HG02642 (cell line): ENCODE data around the gene GPC5.
"Not testable (repeated sequence)": the region's sequence is repeated elsewhere in the genome, so short reads cannot be mapped to it uniquely, and the experiment has no call there.

Experiments
- ATAC-seq: cut with Tn5 transposase; IDR thresholded peaks from one replicate; pipeline ENCODE4 v1.9.1; 2021; ENCODE audit warnings: mild to moderate bottlenecking; ENCODE audit not compliant: unreplicated experiment, poor library complexity

The GPC5 gene

DNA sequence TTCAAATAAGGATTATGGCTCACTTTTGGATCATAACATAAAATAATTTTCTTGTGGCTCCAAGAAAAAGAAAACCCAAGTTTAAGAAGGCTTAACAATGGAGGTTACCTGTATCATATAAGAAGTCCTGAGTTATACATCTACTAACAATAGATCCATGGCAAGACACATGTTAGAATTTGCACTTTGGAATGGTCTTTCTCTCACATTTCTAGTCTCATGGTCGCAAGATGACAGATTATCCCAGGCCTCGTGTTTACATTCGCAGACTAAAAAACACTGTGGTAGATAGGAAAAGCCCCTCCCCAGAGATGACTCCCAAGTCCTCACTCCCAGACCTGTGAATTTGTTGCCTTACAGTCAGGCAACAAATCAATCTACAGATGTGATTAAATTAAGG lies 1082.0 kb downstream of the GPC5 start:
- no peak for ATAC-seq

DNA sequence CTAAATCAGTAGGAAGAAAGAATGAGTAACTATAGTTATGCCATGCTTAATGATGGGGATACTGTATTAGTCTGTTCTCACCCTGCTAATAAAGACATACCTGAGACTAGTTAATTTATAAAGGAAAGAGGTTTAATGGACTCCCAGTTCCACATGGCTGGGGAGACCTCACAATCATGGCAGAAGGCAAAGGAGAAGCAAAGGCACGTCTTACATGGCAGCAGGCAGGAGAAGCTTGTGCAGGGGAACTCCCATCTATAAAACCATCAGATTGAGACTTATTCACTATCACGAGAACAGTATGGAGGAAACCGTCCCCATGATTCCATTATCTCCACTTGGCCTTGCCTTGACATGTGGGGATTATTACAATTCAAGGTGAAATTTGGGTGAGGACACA lies 1084.4 kb downstream of the GPC5 start:
- ATAC-seq = not testable (repeated sequence)

DNA sequence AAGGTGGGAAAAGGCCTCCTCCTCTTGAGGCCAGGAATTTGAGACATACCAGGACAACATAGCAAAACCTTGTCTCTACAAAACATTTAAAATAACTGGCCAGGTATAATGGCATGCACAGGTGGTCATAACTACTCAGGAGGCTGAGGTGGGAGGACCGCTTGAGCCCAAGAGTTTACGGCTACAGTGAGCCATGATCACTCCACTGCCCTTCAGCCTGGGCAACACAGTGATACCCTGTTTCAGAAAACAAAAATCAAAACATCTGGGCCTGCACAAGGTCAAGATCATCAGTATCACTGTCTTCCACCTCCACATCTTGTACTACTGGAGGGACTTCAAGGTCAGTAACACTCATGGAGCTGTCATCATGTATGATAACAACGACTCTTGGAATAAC lies 1085.5 kb downstream of the GPC5 start:
- ATAC-seq = no peak

DNA sequence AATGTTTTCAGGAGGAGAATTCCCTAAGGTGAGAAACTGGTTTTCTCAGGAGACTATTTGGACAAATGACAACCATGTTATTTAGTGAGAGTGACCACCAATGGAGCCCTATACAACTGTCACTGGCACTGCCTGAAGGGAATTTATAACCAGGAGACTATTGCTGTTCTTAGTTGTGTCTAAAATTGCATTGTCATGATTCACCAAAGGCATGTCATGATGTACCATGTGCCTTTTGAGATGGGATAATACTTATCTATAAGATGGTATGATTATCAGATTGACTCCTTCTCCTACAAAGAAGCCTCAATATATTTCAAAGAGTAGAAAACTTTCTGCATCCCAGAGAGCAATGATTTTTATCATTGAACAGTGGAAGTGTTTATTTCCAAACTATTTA lies 1088.8 kb downstream of the GPC5 start:
- ATAC-seq = no peak

DNA sequence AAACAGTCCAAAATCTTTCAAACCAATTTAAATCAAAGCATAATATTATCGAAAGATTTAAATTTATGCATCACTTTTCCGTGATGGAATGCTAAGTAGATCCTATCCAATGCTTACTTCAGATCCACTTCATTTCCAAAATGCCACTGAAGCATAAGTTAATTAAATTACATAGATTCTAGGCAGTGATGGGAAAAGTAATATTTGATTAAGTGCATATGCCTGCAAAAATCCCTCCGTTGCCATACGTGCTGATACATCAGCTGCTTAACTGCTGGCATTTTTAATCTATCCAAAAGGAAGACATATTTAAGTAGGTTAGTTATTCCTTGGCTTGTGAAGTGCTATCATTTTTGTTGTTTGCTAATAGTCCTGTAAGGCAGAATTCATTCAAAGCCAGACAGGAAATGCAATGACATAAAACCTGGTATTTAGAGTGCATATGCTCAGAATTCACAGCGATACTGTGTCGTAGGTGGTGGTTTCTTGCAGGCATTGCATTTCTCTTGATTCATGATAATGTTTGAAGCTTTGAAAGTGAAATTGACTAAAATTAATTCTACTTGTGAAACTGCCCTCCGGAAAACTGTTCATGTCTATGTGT lies 1089.9 kb downstream of the GPC5 start:
- ATAC-seq = no peak

DNA sequence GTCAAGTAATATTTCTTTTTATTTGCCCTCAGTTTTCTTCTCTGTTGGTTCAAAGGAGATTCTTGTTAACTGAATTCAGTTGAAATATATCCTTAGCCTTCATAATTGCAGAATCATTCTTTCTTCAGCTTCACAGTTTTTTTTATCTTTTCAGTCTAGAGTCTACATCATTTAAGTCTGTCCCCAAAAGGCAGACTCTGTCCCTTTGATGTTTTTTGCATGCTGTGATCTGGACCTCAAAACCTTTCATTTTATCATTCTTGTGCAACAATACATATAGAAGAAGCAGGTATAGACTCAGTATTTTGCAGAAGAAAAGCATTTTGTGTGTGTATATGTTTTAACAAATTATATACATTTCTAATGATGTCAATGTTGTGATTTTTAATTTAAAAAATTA lies 1093.4 kb downstream of the GPC5 start:
- no peak for ATAC-seq

DNA sequence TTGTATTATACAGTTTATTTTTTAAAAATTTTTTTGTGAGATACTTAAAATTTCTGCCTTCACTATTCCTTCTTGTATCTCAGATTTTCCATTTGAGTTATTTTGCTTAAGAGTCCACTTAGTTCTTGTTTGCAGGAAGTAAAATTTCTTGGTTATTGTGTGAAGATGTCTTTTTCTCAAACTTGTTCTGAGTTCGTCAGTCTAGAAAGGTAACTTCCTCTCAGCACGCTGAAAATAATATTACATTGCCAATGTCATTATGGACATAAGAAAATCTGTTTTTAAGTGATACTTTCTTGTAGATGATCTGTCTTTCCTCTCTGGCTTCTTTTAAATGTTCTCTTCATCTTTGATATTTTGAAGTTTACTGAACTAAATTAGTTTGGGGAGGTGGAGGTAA lies 1096.5 kb downstream of the GPC5 start:
- ATAC-seq = no peak

DNA sequence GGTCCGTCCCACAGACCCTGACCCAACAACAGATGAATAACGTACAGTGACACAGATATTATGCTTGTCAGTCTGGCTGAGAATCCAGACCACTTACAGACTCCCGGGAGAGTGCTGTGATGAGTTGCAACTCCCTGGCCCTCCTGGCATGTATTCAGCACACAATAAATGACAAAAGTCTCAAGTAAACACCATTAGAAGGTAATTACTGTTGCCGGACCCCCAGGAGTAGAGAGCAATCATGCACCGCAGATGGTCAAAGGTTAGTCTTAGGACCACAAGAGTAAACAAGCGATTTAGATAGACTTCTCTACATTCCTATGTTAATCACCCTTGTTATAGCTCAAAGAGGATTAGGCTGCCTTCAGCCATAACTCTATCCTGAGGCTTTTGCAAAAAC lies 1101.8 kb downstream of the GPC5 start:
- ATAC-seq = no peak

DNA sequence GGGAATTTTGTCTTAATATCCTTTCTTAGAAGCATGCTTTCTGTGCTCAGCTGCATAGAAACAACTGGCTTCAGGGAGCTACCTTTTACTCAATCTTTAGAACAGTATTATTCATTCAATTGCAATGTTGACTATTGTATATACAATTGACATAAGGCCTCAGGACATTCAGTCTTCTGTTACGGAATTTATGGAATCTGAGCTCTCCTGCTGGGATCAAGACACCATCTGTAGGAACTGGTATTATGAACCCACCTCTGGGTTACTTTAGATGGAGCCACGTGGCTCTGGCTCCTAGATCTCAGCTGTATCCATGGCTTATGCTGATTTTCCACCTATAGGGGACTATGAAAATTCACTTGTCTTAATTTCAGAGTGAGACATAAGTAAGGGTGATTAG lies 1112.0 kb downstream of the GPC5 start:
- ATAC-seq = no peak

DNA sequence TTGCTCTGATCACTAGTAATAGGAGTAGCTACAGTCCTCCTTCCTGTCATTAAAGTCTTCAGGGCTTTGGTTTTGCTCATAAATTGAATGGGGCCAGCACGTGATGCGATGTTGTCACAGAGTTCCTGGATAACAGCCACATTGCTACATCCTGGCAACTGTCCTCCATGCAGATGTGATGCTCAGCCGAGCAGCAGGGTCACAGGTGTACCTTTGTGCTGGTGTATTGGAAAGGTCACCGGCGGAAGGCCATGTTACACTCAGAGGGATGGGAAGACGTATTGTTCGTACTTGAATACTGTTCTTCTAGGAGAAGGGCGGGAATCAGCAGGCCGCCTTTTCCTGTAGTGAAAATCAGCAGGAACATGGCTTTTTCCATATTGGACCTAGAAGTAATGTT lies 1114.4 kb downstream of the GPC5 start:
- ATAC-seq = no peak

DNA sequence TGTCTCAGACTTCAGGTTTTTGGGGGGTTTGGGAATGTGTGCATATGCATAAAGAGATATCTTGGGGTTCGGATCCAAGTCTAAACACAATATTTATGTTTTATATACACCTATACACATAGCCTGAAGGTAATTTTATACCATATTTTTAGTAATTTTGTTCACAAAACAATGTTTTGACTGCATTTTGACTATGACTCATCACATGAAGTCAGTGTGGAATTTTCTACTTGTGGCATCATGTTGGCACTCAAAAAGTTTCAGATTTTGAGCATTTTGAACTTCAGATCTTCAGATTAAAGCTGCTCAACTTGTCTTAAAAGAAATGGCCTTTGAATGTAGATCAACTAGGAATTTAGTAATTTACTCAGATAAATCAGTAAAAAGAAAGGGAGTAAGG lies 1115.3 kb downstream of the GPC5 start:
- no peak for ATAC-seq

DNA sequence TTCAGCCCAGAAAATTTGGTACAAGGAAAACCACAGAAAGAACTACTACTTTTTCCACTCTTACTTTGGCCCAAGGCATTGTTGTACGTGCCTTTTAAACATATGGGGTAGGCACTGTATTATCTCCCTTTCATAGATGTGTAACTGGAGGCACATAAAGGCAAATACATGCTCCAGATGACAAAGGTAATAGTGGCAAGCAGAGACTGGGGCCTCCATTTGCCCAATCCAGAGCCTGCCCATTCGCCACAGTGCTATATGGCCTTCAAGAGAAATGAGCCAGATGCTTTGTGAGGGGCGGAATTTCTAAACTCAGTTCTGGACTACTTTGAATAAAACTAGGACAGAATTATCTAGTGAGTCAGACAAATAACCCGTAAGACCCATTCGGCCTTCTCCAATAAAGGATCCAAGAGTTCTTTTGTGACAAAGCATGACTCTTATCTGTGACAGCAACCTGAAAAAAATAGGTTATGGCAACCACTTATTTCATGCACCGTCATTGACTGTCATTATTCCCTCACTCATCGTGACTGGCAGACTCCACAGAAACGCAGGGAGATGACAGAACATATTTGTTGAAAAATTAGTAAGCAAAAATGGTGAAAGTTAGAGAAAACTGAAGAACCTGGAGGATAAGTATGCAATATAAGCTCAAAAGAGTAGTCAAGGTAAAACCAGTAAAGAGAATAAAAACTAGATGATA lies 1116.2 kb downstream of the GPC5 start:
- no peak for ATAC-seq

DNA sequence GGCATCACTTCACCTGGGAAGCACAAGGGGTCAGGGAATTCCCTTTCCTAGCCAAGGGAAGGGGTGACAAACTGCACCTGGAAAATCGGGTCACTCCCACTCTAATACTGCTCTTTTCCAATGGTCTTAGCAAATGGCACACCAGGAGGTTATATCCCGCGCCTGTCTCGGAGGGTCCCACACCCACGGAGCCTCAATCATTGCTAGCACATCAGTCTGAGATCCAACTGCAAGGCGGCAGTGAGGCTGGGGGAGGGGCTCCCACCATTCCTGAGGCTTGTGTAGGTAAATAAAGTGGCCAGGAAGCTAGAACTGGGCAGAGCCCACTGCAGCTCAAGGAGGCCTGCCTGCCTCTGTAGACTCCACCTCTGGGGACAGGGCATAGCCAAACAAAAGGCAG lies 1118.5 kb downstream of the GPC5 start:
- not testable (repeated sequence) for ATAC-seq

DNA sequence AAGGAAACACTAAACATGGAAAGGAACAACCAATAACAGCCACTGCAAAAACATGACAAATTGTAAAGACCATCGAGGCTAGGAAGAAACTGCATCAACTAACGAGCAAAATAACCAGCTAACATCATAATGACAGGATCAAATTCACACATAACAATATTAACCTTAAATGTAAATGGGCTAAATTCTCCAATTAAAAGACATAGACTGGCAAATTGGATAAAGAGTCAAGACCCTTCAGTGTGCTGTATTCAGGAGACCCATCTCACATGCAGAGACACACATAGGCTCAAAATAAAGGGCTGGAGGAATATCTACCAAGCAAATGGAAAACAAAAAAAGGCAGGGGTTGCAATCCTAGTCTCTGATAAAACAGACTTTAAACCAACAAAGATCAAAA lies 1120.2 kb downstream of the GPC5 start:
- ATAC-seq = not testable (repeated sequence)

DNA sequence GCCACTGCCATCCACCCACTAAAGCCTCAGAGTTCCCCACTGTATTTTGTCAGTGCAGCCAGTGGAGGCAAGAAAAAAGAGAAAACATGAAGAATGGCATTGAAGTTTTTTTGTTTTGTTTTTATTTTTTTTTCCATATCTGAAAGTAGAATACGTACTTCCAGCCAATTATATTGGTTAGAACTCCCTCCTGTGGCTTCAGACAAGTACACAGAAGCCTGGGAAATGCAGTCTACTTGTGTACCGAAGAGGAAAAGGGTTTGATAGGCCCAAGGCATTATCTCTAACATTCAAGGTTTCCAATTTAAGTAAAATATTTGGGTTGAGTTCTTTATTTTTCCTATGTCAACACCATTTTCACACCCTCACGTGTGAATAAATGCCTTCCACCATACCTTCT lies 1131.9 kb downstream of the GPC5 start:
- no peak for ATAC-seq

DNA sequence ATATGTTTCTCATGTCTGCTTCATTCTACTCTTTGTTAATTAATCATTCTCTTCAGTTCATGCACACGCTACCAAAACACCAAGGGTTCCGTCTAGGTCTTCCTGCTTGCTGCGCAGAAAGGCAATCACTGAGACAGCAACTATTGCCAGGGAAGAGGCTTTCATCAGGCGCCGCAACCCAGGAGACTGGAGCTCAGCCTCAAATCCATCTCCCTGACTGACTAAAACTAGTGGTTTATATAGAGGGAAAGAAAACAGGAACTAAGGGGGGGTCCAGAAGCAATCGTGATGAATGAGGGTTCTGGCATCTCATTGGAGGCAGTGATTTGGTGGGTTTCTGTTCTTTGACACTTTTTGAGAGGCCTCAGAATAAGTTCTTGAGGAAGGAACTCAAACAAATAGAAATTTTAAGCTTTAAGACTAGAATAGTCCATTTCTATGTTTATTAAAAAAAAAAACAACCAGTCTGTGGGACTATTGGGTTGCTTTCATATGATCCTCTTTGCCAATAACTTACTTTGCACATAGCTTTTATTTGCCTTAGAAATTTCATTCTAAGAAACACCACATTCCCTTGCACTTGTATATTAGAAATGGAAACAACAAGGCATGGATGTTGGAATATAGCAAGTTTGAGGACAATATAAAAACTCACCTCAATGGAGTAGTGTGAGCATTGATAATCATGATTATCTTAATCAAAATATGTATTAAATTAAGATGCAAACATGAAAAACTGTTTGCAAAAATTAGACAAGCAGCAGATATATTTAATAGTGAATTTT lies 1137.0 kb downstream of the GPC5 start:
- no peak for ATAC-seq

DNA sequence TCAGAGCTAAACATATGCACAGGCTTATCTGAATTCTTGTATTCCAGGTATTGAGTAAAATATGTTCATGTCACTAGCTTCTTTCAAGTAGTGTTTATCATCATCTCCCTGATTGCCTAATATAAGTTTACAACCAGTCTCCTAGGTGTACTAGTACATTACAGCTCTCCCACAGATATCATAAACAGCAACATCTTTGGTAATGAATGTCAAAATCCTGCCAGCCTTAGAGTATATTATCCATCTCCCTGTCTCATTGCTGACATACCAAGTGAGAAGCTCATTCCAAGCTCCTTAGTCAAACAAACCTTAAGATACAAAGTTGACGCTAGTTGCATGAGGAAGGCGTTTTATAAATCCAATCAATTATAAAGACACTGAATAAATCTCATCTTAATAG lies 1139.0 kb downstream of the GPC5 start:
- no peak for ATAC-seq

DNA sequence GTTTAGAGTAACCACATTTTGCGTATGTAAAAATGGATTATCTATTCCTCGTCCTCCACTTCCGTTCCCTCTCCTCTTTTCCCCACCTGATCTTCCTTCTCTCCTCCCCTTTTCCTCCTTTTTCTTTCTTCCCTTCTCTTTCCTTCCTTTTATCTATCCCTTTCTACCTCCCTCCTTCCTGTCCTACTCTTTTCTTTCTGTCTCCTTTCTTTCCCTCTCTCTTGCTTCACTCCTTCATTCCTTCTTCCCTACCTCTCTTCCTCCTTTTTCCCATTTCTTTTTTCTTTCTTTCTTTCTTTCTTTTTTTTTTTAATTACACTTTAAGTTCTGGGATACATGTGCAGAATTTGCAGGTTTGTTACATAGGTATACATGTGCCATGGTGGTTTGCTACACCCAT lies 1139.7 kb downstream of the GPC5 start:
- no peak for ATAC-seq

DNA sequence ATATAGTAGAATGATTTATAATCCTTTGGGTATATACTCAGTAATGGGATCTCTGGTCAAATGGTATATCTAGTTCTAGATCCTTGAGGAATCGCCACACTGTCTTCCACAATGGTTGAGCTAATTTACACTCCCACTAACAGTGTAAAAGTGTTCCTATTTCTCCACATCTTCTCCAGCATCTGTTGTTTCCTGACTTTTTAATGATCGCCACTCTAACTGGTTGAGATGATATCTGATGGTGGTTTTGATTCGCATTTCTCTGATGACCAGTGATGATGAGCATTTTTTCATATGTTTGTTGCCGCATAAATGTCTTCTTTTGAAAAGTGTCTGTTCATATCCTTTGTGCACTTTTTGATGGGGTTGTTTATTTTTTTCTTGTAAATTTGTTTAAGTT lies 1140.7 kb downstream of the GPC5 start:
- not testable (repeated sequence) for ATAC-seq

DNA sequence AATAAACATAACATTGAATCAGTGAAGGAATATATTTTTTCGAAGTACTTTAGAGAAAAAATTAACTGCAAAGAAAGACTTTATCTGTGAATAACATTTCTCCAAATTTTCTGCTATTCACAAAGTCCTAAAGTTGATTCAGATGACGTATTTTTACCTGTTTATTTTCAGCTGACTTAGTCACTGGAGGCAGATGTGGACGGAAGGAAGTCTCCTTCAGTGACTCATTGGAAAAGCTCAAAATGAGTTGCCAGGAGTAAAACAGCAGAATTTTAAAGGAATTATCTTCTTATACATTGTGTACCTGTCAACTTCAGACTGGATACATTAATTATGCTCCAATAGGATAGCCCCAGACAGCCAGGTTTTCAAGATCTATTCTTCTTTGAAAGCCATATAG lies 1148.8 kb downstream of the GPC5 start:
- ATAC-seq = no peak

DNA sequence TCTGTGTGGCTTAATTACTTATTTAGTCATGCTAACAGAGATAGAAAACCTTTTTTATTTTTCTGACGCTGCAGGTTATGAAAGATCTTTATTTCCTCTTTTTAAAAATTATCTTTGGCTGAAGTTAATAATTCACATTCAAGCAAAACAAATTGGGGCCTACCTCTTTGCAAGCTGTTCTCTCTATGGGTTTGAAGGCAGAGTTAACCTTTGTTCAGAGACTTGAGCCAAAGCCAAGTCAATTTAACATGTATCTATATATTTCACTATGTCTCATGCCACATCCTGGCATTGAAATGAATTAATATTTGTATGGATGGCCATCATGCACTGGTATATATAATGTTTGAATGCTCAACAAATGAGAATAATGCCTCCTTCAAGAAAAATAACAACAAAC lies 1150.9 kb downstream of the GPC5 start:
- ATAC-seq = no peak
